NT2/D1 (cell line): Measurements from ENCODE around the gene MRAP.

Experiments
- SUZ12 ChIP-seq: IDR thresholded peaks from 2 replicates; pipeline ENCODE4 v1.6.1; 2011; ENCODE audit not compliant: insufficient read length, insufficient read depth; ENCODE audit errors: extremely low read depth
- YY1 ChIP-seq: IDR thresholded peaks from 2 replicates; pipeline ENCODE4 v1.6.1; 2011; ENCODE audit not compliant: insufficient read length, insufficient read depth
- ZNF274 ChIP-seq: IDR thresholded peaks from 2 replicates; pipeline ENCODE4 v1.6.1; 2011; ENCODE audit warnings: mild to moderate bottlenecking, low read depth, low read length

GRCh38 chr21:32302560-32302959 is 3.9 kb downstream of the MRAP start:
- TF ChIP-seq ZNF274 (no peak), YY1 (no peak), SUZ12 (no peak)
